ENCODE results near the gene TEX29. TPM values are rescaled to one million over a fixed set of nuclear protein-coding genes. Genes with fewer than 3 reads are reported as not detected.

TEX29 gene
- 0.45 and 0.76 TPM in 2 replicates for total RNA-seq (2021)
- Bru-seq, nascent RNA, result percentile 47 among the genes with signal in this experiment
- BruChase-seq, experiment 1, labeled RNA remaining after a 2-hour chase, result percentile 41 among the genes with signal in this experiment
- BruChase-seq, experiment 2, labeled RNA remaining after a 6-hour chase, result percentile 43 among the genes with signal in this experiment
- long read RNA-seq, result 0 reads

DNA sequence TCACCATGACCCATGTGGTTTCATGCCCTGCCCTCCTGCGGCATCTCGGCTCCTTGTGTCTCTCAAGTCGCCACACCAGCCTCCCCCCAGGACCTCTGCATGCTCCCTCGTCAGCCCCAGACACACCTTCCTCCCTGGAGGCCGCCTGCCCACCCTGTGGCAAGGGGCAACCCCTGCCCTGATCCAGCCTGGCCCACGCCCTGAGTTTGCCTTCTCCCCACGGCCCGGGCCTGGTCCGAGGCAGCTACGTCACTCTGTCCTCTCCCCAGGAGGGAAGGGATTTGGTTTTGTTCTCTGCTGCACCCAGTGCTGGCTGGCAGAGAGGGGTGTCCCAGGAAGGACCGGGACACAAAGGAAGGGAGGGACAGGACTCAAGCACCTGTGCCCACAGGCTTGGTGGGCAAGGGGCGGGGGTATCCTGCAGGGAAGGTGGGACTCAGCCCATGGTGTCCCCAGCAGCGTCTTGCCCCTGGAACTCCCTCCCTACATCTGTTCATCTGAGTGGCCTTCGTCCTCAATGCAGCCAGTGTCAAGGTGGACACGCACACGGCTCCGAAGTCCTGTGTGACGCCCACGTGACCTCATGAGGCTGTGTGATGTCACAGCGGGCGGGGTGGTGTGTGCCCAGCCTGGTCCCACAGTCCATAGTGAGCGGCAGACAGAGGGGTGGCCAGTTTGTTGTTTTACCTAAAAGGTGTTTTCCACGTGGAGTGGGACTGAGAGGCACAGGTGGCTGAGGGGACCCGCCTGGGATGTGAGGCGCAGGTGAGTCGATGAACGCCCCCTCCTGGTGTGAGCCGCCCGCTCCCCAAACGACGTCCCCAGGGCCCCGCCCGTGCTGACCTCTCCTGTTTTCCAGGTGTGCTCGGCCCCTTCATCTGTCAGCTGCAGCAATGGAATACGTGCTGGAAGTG, at the start of gene TEX29:
Gene TEX29 (plus strand): TSS at position 645 of the 914 bp plus-strand sequence. CDS start 249 bp downstream, at position 894.
- H3K27me3 ChIP-seq (replicated peaks; ENCODE audit: insufficient read depth, low read depth, low read length, poor library complexity), result no peaks in the 10 kb centered on the region
- TF ChIP-seq EZH2 (IDR thresholded peaks at IDR 0.05; ENCODE audit: borderline replicate concordance, low read depth, low read length, poor library complexity, severe bottlenecking), result no peak
- TF ChIP-seq CTCF (conservative IDR thresholded peaks at IDR 0.05; ENCODE audit: low read depth, low read length), result no peak
- H3K36me3 ChIP-seq (ENCODE audit: insufficient read depth, low read length, poor library complexity, severe bottlenecking), result no peaks in the 10 kb centered on the region
- no peak for DNase-seq (ENCODE audit: low spot score)
- H3K4me1 ChIP-seq (ENCODE audit: insufficient read depth, low read length, poor library complexity, severe bottlenecking), result no peaks in the 10 kb centered on the region
- H3K9me3 ChIP-seq (ENCODE audit: low read depth, low read length, poor library complexity, severe bottlenecking), result no peaks in the 10 kb centered on the region
- BruUV-seq (replicated peaks), result no TSS peak
- H3K27ac ChIP-seq (ENCODE audit: low read depth, low read length, poor library complexity, severe bottlenecking), result no peak within 1 kb of the TSS
- intact Hi-C loops (cut with micrococcal nuclease; ENCODE audit: unreplicated experiment), result no loop called here
- CTCF ChIA-PET, result no interaction called here
- POLR2A ChIA-PET (ENCODE audit: low non-redundant PET), result no interaction called here
- H3K4me3 ChIP-seq (ENCODE audit: low read depth, low read length, poor library complexity, severe bottlenecking), result no peak within 1 kb of the TSS

DNA sequence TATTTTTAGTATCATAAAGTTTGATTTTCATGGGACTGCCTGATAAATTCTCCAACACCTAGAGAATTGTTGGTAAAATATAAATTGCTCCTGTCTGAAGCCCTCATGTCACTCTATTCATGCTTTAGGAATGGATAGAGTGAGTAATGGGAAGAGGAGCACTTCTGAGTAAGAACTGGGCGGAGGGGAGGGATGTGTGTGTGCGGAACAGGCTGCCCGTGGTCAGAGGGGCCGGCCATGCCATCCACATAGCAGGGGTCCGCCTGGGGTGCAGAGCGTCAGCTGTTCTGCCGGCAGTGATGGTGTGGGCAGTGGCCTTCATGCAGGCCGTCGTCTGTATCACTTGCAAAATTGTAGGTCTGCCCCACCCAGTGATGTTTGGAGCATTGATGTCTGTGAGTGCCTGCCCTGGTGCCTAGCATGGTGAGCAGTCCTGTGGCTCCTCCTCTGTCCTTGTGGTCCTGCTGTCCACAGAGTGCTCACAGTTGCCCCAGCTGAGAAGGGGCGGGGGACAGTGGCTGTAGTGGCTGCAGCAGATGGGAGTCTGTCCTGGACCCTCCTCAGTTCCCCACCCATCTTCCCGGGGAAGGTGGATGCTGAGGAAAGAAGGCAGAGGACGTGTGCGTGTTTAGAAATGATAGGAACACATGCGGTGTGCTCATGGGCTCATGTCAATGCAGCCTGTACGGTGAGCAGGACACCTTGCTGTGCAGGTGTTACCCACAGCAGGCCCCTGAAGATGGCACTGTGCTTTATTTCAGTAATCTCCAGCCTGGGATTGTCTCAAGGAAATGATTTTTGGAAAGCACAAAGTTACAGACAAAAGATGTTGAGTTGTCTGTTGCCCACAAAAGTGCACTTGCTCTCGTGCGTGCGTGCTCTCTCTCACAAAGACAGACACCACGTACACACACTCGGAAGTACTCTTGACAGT, 49.4 kb upstream of the TEX29 start:
- H3K4me3 ChIP-seq (ENCODE audit: low read depth, low read length, poor library complexity, severe bottlenecking), result no peak overlapping the region
- intact Hi-C loops (cut with micrococcal nuclease; ENCODE audit: unreplicated experiment), result no loop called here
- H3K27ac ChIP-seq (ENCODE audit: low read depth, low read length, poor library complexity, severe bottlenecking), result no peak overlapping the region
- TF ChIP-seq CTCF (conservative IDR thresholded peaks at IDR 0.05; ENCODE audit: low read depth, low read length), result no peak
- TF ChIP-seq EZH2 (IDR thresholded peaks at IDR 0.05; ENCODE audit: borderline replicate concordance, low read depth, low read length, poor library complexity, severe bottlenecking), result no peak
- DNase-seq (ENCODE audit: low spot score), result no peak
- peaks cover 11% of the 10 kb centered on the region for H3K36me3 ChIP-seq (ENCODE audit: insufficient read depth, low read length, poor library complexity, severe bottlenecking)
- no peaks in the 10 kb centered on the region for H3K4me1 ChIP-seq (ENCODE audit: insufficient read depth, low read length, poor library complexity, severe bottlenecking)
- ChIA-PET POLR2A (ENCODE audit: low non-redundant PET) (no interaction called here), CTCF (no interaction called here)
- no peaks in the 10 kb centered on the region for H3K27me3 ChIP-seq (replicated peaks; ENCODE audit: insufficient read depth, low read depth, low read length, poor library complexity)
- no peaks in the 10 kb centered on the region for H3K9me3 ChIP-seq (ENCODE audit: low read depth, low read length, poor library complexity, severe bottlenecking)
- no TSS peak for BruUV-seq (replicated peaks)

GRCh38 chr13:111272117-111272516, 48.3 kb upstream of the TEX29 start:
- no TSS peak for BruUV-seq (replicated peaks)
- H3K27ac ChIP-seq (ENCODE audit: low read depth, low read length, poor library complexity, severe bottlenecking), result no peak overlapping the region
- TF ChIP-seq CTCF (conservative IDR thresholded peaks at IDR 0.05; ENCODE audit: low read depth, low read length) (no peak), EZH2 (IDR thresholded peaks at IDR 0.05; ENCODE audit: borderline replicate concordance, low read depth, low read length, poor library complexity, severe bottlenecking) (no peak)
- H3K9me3 ChIP-seq (ENCODE audit: low read depth, low read length, poor library complexity, severe bottlenecking), result no peaks in the 10 kb centered on the region
- peaks cover 16% of the 10 kb centered on the region for H3K36me3 ChIP-seq (ENCODE audit: insufficient read depth, low read length, poor library complexity, severe bottlenecking)
- no peaks in the 10 kb centered on the region for H3K27me3 ChIP-seq (replicated peaks; ENCODE audit: insufficient read depth, low read depth, low read length, poor library complexity)
- no peak for DNase-seq (ENCODE audit: low spot score)
- ChIA-PET POLR2A (ENCODE audit: low non-redundant PET) (no interaction called here), CTCF (no interaction called here)
- H3K4me1 ChIP-seq (ENCODE audit: insufficient read depth, low read length, poor library complexity, severe bottlenecking), result no peaks in the 10 kb centered on the region
- intact Hi-C loops (cut with micrococcal nuclease; ENCODE audit: unreplicated experiment), result no loop called here
- H3K4me3 ChIP-seq (ENCODE audit: low read depth, low read length, poor library complexity, severe bottlenecking), result no peak overlapping the region
